HepG2 (cell line): ENCODE results near the gene PAXX. TPM values are rescaled to one million over a fixed set of nuclear protein-coding genes. Genes with fewer than 3 reads are reported as not detected.
A peak's percentile ranks its signal among the peaks of the same experiment; 100 is the strongest.

ENCODE experiments used
- ARNT ChIP-seq: fragments of 450-650 bp; IDR thresholded peaks from 2 replicates; pipeline ENCODE4 v1.6.1; 2017
- FOXK2 ChIP-seq: fragments of 450-650 bp; IDR thresholded peaks from 2 replicates; pipeline ENCODE4 v1.6.1; 2016
- FOXM1 ChIP-seq: sonication (generic); formaldehyde crosslinking; IDR thresholded peaks from 2 replicates; pipeline ENCODE4 v1.5.0; 2020; ENCODE audit warnings: missing genetic modification reagents
- HNRNPL ChIP-seq: fragments of 200-400 bp; formaldehyde crosslinking; IDR thresholded peaks from 2 replicates; pipeline ENCODE4 v1.6.1; 2017; ENCODE audit warnings: mild to moderate bottlenecking, low read depth, low read length
- MBD4 ChIP-seq: IDR thresholded peaks from 2 replicates; pipeline ENCODE4 v1.6.1; 2012; ENCODE audit warnings: low read length, inconsistent platforms, borderline replicate concordance
- MBNL3 ChIP-seq: fragments of 250-450 bp; sonication (Bioruptor Pico); conservative IDR thresholded peaks from 2 replicates; pipeline ENCODE4 v1.8.0; 2022; ENCODE audit warnings: mild to moderate bottlenecking, inconsistent platforms
- PAX8 ChIP-seq: sonication (generic); formaldehyde crosslinking; IDR thresholded peaks from 2 replicates; pipeline ENCODE4 v1.8.0; 2022; ENCODE audit warnings: mild to moderate bottlenecking, missing genetic modification reagents, borderline replicate concordance
- RBM39 ChIP-seq: fragments of 200-400 bp; formaldehyde crosslinking; IDR thresholded peaks from one replicate; pipeline ENCODE4 v1.6.1; 2018; ENCODE audit warnings: antibody characterized with exemption, mild to moderate bottlenecking, low read depth, low read length; ENCODE audit not compliant: poor library complexity, severe bottlenecking
- RXRB ChIP-seq: IDR thresholded peaks from 2 replicates; pipeline ENCODE4 v1.6.1; 2016; ENCODE audit warnings: borderline replicate concordance, missing genetic modification reagents, missing compliant biosample characterization
- SMAD3 ChIP-seq: sonication (generic); formaldehyde crosslinking; IDR thresholded peaks from 2 replicates; pipeline ENCODE4 v1.4.0; 2020; ENCODE audit warnings: missing genetic modification reagents
- SP5 ChIP-seq: IDR thresholded peaks from 2 replicates; pipeline ENCODE4 v1.6.1; 2016; ENCODE audit warnings: low read depth, borderline replicate concordance
- TRIM24 ChIP-seq: sonication (generic); formaldehyde crosslinking; IDR thresholded peaks from 2 replicates; pipeline ENCODE4 v1.8.0; 2022; ENCODE audit warnings: mild to moderate bottlenecking, missing genetic modification reagents
- WIZ ChIP-seq: sonication (generic); formaldehyde crosslinking; IDR thresholded peaks from 2 replicates; pipeline ENCODE4 v1.5.1; 2020; ENCODE audit warnings: mild to moderate bottlenecking, missing genetic modification reagents
- ZBTB40 ChIP-seq, 2 experiments: fragments of 450-650 bp in 1 of 2; sonication (generic) in 1 of 2; formaldehyde crosslinking in 1 of 2; IDR thresholded peaks; 2 replicates each; pipeline versions ENCODE4 v1.6.1 to v1.8.0; 2016 to 2022; ENCODE audit warnings: antibody characterized with exemption in 1 of 2, mild to moderate bottlenecking in 1 of 2, missing genetic modification reagents in 1 of 2
- ZKSCAN1 ChIP-seq: fragments of 150-350 bp; IDR thresholded peaks from 2 replicates; pipeline ENCODE4 v1.6.1; 2014; ENCODE audit warnings: low read length
- ZNF264 ChIP-seq: sonication (generic); formaldehyde crosslinking; IDR thresholded peaks from 2 replicates; pipeline ENCODE4 v1.4.0; 2020; ENCODE audit warnings: missing genetic modification reagents
- ZNF30 ChIP-seq: sonication (generic); formaldehyde crosslinking; IDR thresholded peaks from 2 replicates; pipeline ENCODE4 v1.5.0; 2020; ENCODE audit warnings: mild to moderate bottlenecking, missing genetic modification reagents
- ZNF441 ChIP-seq: sonication (generic); formaldehyde crosslinking; IDR thresholded peaks from 2 replicates; pipeline ENCODE4 v1.7.0; 2021; ENCODE audit warnings: missing genetic modification reagents, borderline replicate concordance
- ZNF468 ChIP-seq: sonication (generic); formaldehyde crosslinking; IDR thresholded peaks from 2 replicates; pipeline ENCODE4 v1.8.0; 2022; ENCODE audit warnings: mild to moderate bottlenecking, moderate library complexity, missing genetic modification reagents
- ZNF777 ChIP-seq: sonication (generic); formaldehyde crosslinking; IDR thresholded peaks from 2 replicates; pipeline ENCODE4 v1.4.0; 2020; ENCODE audit warnings: missing genetic modification reagents
- polyA plus RNA-seq, 8 experiments: library from polyadenylated mRNA; depleted of rRNA in 3 of 8; stranded (reverse) in 7 of 8; unstranded in 1 of 8; fragments of >200 nt; fragmentation: Illumina TruSeq in 4 of 8; extraction: Trizol in 4 of 8; gene quantifications; 2 replicates each; pipeline versions ENCODE4 v1.2.1 to v1.2.3, GENCODE V29; 2011 to 2016; ENCODE audit warnings: low read depth in 4 of 8, missing spikeins in 1 of 8, mixed read lengths in 1 of 8; ENCODE audit not compliant: insufficient read depth in 1 of 8
- total RNA-seq, 5 experiments: library from RNA; depleted of rRNA; stranded (reverse); fragments of >200 nt; fragmentation: Illumina TruSeq; extraction: Trizol; gene quantifications; 2 replicates each; pipeline ENCODE4 v1.2.3, GENCODE V29; 2016; ENCODE audit warnings: low read depth in 1 of 5

Gene PAXX
- total and polyA plus RNA-seq, 2 of the 13 experiments (the other 11 are each of a cell fraction or from before 2014, with no cell fraction given), result 14.0 to 31.9 TPM

GRCh38 chr9:136949817-136950655, 42.2 kb upstream of the PAXX start (continued):
- TF ChIP-seq ZBTB40 (IDR thresholded peaks at IDR 0.05) (no peak), ZBTB40 (CRISPR knock-in tag; IDR thresholded peaks at IDR 0.05) (peak; percentile 46; the same call in 1 of the 2 replicates), WIZ (peak; percentile 55; the same call in 1 of the 2 replicates), ZNF441 (CRISPR knock-in tag) (peak; percentile 46; the same call in 1 of the 2 replicates), ARNT (no peak), FOXK2 (no peak), ZKSCAN1 (no peak), MBNL3 (no peak), RXRB (no peak), MBD4 (no peak), RBM39 (no peak), ZNF468 (CRISPR knock-in tag) (peak; percentile 31; the same call in 1 of the 2 replicates), ZNF264 (peak; percentile 46; the same call in 1 of the 2 replicates), SMAD3 (CRISPR knock-in tag) (no peak), HNRNPL (peak; percentile 64; the same call in 1 of the 2 replicates), ZNF777 (CRISPR knock-in tag) (peak; percentile 64), FOXM1 (CRISPR knock-in tag) (no peak), ZNF30 (CRISPR knock-in tag) (no peak), SP5 (CRISPR knock-in tag) (peak; percentile 67; the same call in 1 of the 2 replicates), PAX8 (CRISPR knock-in tag) (0 out of 2 replicates have a peak, but pooled peaks have one; percentile 20), TRIM24 (CRISPR knock-in tag) (no peak)
